A549 (cell line): ENCODE measurements around the gene TBXT. TPM values are rescaled to one million over a fixed set of nuclear protein-coding genes. Genes with fewer than 3 reads are reported as not detected.

Experiments
- ATAC-seq, 2 experiments: fragments of 200-7000 bp in 1 of 2; fragments of >200 bp in 1 of 2; cut with Nextera tagmentation in 1 of 2; cut with Tn5 transposase in 1 of 2; 3 replicates each; pipeline versions ENCODE4 v1.8.0 to v1.9.1; 2018 to 2020; ENCODE audit warnings: mild to moderate bottlenecking in 1 of 2, moderate library complexity in 1 of 2
- CTCF ChIA-PET: fragments of 300-600 bp; sonication (Branson Sonifier 250); formaldehyde crosslinking; extraction: SDS; loops from one replicate; lab custom pipeline; 2021; ENCODE audit warnings: antibody characterized with exemption, inconsistent platforms; lab: Yijun Ruan, JAX
- POLR2A ChIA-PET: fragments of 350-600 bp; formaldehyde crosslinking; extraction: SDS; loops from one replicate; lab custom pipeline; 2021; ENCODE audit warnings: antibody characterized with exemption, inconsistent platforms; lab: Yijun Ruan, JAX
- DNase-seq, 2 experiments: peaks; one replicate each; pipeline versions ENCODE4 v3.0.0 to v3.0.0-alpha.2; 2011 to 2016; ENCODE audit warnings: low read depth in 1 of 2, low spot score in 1 of 2
- FAIRE-seq: peaks from 2 replicates; lab custom pipeline; 2011; peaks lifted over from hg19 to GRCh38; lab: Jason Lieb, UNC
- H3K27ac ChIP-seq, 2 experiments: fragments of >200 bp; sonication (Bioruptor Twin); formaldehyde crosslinking; 3 replicates each; pipeline ENCODE4 v1.5.1; 2016 to 2017
- H3K4me1 ChIP-seq: fragments of >200 bp; sonication (Bioruptor Twin); formaldehyde crosslinking; 3 replicates; pipeline ENCODE4 v1.6.1; 2016
- H3K4me2 ChIP-seq: fragments of >200 bp; sonication (Bioruptor Twin); formaldehyde crosslinking; 3 replicates; pipeline ENCODE4 v1.6.1; 2016
- H3K4me3 ChIP-seq: fragments of >200 bp; sonication (Bioruptor Twin); formaldehyde crosslinking; 3 replicates; pipeline ENCODE4 v1.5.1; 2016
- H3K9me3 ChIP-seq: fragments of >200 bp; sonication (Bioruptor Twin); formaldehyde crosslinking; 3 replicates; pipeline ENCODE4 v1.6.1; 2016
- BHLHE40 ChIP-seq: IDR thresholded peaks from 2 replicates; pipeline ENCODE4 v1.6.1; 2012; ENCODE audit warnings: low read depth, low read length, inconsistent platforms
- CBX8 ChIP-seq: fragments of 200-600 bp; sonication (generic); IDR thresholded peaks from 2 replicates; pipeline ENCODE4 v1.6.1; 2016
- CHD2 ChIP-seq: fragments of 150-350 bp; IDR thresholded peaks from 2 replicates; pipeline ENCODE4 v1.6.1; 2014; ENCODE audit warnings: low read length; ENCODE audit not compliant: partially characterized antibody
- CTCF ChIP-seq: fragments of >200 bp; sonication (Bioruptor Twin); formaldehyde crosslinking; IDR thresholded peaks from 3 replicates; pipeline ENCODE4 v1.5.1; 2016
- EHMT2 ChIP-seq: fragments of 200-600 bp; sonication (generic); IDR thresholded peaks from 2 replicates; pipeline ENCODE4 v1.6.1; 2016; ENCODE audit warnings: antibody characterized with exemption, low read depth, mild to moderate bottlenecking, moderate library complexity
- ESRRA ChIP-seq: fragments of 150-350 bp; IDR thresholded peaks from 2 replicates; pipeline ENCODE4 v1.6.1; 2014; ENCODE audit warnings: mild to moderate bottlenecking, low read length, borderline replicate concordance
- FOSL2 ChIP-seq, 2 experiments: fragments of 450-650 bp in 1 of 2; fragments of >200 bp in 1 of 2; sonication (Bioruptor Twin) in 1 of 2; formaldehyde crosslinking; IDR thresholded peaks; 2 replicates each; pipeline versions ENCODE4 v1.5.0 to v1.6.1; 2016 to 2020; ENCODE audit warnings: mild to moderate bottlenecking in 1 of 2, moderate library complexity in 1 of 2
- HEYL ChIP-seq: fragments of 250-450 bp; sonication (Bioruptor Pico); IDR thresholded peaks from 2 replicates; pipeline ENCODE4 v1.8.0; 2021; ENCODE audit warnings: mild to moderate bottlenecking, moderate library complexity
- HOXB5 ChIP-seq: fragments of 250-450 bp; sonication (Bioruptor Pico); IDR thresholded peaks from 2 replicates; pipeline ENCODE4 v1.5.0; 2020; ENCODE audit warnings: mild to moderate bottlenecking, moderate library complexity
- JUN ChIP-seq, 2 experiments: fragments of >200 bp; sonication (Bioruptor Twin); formaldehyde crosslinking; IDR thresholded peaks; 2 replicates in 1 of 2; 3 replicates in 1 of 2; pipeline ENCODE4 v1.6.1; 2016 to 2017
- KDM5A ChIP-seq: fragments of 200-600 bp; sonication (generic); IDR thresholded peaks from 2 replicates; pipeline ENCODE4 v1.6.1; 2016; ENCODE audit warnings: antibody characterized with exemption, mild to moderate bottlenecking
- MAFK ChIP-seq: fragments of 450-650 bp; IDR thresholded peaks from 2 replicates; pipeline ENCODE4 v1.6.1; 2014; ENCODE audit not compliant: partially characterized antibody
- MYC ChIP-seq: IDR thresholded peaks from 2 replicates; pipeline ENCODE4 v1.6.1; 2012; ENCODE audit warnings: mild to moderate bottlenecking, inconsistent platforms, low read length, improper control_type of control experiment, borderline replicate concordance
- NPAS2 ChIP-seq: fragments of 250-450 bp; sonication (Bioruptor Pico); IDR thresholded peaks from 2 replicates; pipeline ENCODE4 v1.8.0; 2022; ENCODE audit warnings: mild to moderate bottlenecking, moderate library complexity, borderline replicate concordance
- NR3C1 ChIP-seq: fragments of >200 bp; sonication (Bioruptor Twin); formaldehyde crosslinking; IDR thresholded peaks from 3 replicates; pipeline ENCODE4 v1.6.1; 2017
- PBX3 ChIP-seq: IDR thresholded peaks from 2 replicates; pipeline ENCODE4 v1.6.1; 2012
- RCOR1 ChIP-seq: fragments of 150-350 bp; IDR thresholded peaks from 2 replicates; pipeline ENCODE4 v1.6.1; 2014; ENCODE audit warnings: antibody characterized with exemption, low read length, low read depth
- RNF2 ChIP-seq: fragments of 200-600 bp; sonication (generic); IDR thresholded peaks from 2 replicates; pipeline ENCODE4 v1.6.1; 2016; ENCODE audit warnings: low read depth, mild to moderate bottlenecking, antibody characterized with exemption, moderate library complexity, borderline replicate concordance
- SMC3 ChIP-seq: fragments of >200 bp; sonication (Bioruptor Twin); formaldehyde crosslinking; IDR thresholded peaks from 3 replicates; pipeline ENCODE4 v1.6.1; 2018; ENCODE audit warnings: inconsistent platforms
- SREBF2 ChIP-seq: fragments of 450-650 bp; IDR thresholded peaks from 2 replicates; pipeline ENCODE4 v1.6.1; 2014; ENCODE audit warnings: mild to moderate bottlenecking, moderate library complexity
- TP53 ChIP-seq: fragments of 250-450 bp; sonication (Bioruptor Pico); IDR thresholded peaks from 2 replicates; pipeline ENCODE4 v1.5.0; 2021; ENCODE audit warnings: mild to moderate bottlenecking, moderate library complexity
- ZFP36 ChIP-seq: fragments of 450-650 bp; IDR thresholded peaks from 2 replicates; pipeline ENCODE4 v1.6.1; 2014; ENCODE audit warnings: borderline replicate concordance; ENCODE audit not compliant: partially characterized antibody
- ZNF302 ChIP-seq: fragments of 250-450 bp; sonication (Bioruptor Pico); IDR thresholded peaks from 2 replicates; pipeline ENCODE4 v1.9.0; 2021; ENCODE audit warnings: inconsistent platforms, mild to moderate bottlenecking, moderate library complexity
- WGBS: methylation state at CpG from one replicate; pipeline ENCODE4 v1.1.6; 2017; ENCODE audit errors: missing lambda C conversion rate; 5-methylcytosine and 5-hydroxymethylcytosine counted together
- polyA plus RNA-seq, 4 experiments: library from polyadenylated mRNA; depleted of rRNA in 3 of 4; stranded (reverse); fragments of >200 nt; fragmentation: RNase III in 1 of 4; extraction: RNeasy Plus Mini Kit Qiagen cat#74134 plus additional on column Dnase treatment in 1 of 4; gene quantifications; 2 replicates in 3 of 4; 3 replicates in 1 of 4; pipeline ENCODE4 v1.2.3, GENCODE V29; 2011 to 2017

Gene TBXT
- polyA plus RNA-seq, 2 of the 4 experiments (the other 2 are of a cell fraction), result not detected

- TF ChIP-seq CTCF (no peak), FOSL2 (IDR thresholded peaks at IDR 0.05) (no peak), FOSL2 (CRISPR knock-in tag; IDR thresholded peaks at IDR 0.05) (no peak), CHD2 (no peak), JUN (IDR thresholded peaks at IDR 0.05) (no peak), BHLHE40 (no peak), RNF2 (no peak), MYC (no peak)
- TF ChIP-seq, all 56 proteins: peak for 0
- WGBS, result 48% methylated on average over 5 of the region's 5 CpGs
- ATAC-seq (no peak), DNase-seq (no peak), FAIRE-seq (no peak)
- Histone ChIP-seq H3K4me3 (no peak overlapping the region), H3K4me1 (no peaks in the 10 kb centered on the region), H3K27ac (no peak overlapping the region), H3K4me2 (no peak overlapping the region), H3K9me3 (no peaks in the 10 kb centered on the region)
- POLR2A ChIA-PET, result no interaction called here
- CTCF ChIA-PET, result interaction anchor here (0.8 kb wide), 1 partner anchor 121 kb away, joined by 3 read pairs; no protein-coding TSS in a partner anchor
Measured at GRCh38 chr6:166192557-166192956, 24.9 kb upstream of the TBXT start.

DNA sequence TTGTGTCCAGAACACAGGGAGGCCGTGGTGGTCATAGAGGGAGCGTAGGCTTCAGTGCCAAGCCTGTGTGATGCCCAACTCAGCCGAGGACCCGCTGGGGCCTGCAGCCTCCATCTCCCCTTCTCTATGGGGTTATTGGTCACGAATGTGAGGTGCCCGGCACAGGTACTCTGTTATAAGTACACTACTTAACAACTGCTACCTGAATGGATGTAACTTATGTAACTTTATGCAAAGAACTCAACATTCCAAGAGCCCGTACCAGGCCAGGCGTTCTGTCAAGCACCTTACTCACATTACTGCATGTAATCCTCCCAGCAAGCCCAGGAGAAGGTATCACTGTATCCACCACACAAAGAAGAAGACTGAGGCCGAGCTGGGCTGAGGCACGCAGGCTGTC, 24.5 kb upstream of the TBXT start:
- 87% methylated on average over 6 of the region's 10 CpGs for WGBS
- POLR2A ChIA-PET, result no interaction called here

GRCh38 chr6:166179704-166180103, 12.1 kb upstream of the TBXT start:
- TF ChIP-seq PBX3, result no peak
- TF ChIP-seq MAFK, result no peak
- TF ChIP-seq ESRRA, result no peak
- TF ChIP-seq TP53 (CRISPR knock-in tag), result no peak
- no peak for TF ChIP-seq NPAS2
- TF ChIP-seq RNF2, result no peak
- no peak for TF ChIP-seq SMC3
- TF ChIP-seq NR3C1, result no peak
- no peak for TF ChIP-seq HOXB5 (CRISPR knock-in tag)
- TF ChIP-seq, all 56 proteins: peak for 0
- ChIA-PET CTCF (no interaction called here), POLR2A (no interaction called here)
- Histone ChIP-seq H3K4me3 (no peak overlapping the region), H3K4me1 (no peaks in the 10 kb centered on the region), H3K4me2 (no peak overlapping the region), H3K27ac (no peak overlapping the region), H3K9me3 (no peaks in the 10 kb centered on the region)
- DNase-seq, result no peak
- no peak for ATAC-seq
- FAIRE-seq, result no peak
- 25% methylated on average over 6 of the region's 6 CpGs for WGBS

More for the DNA sequence above, 24.5 kb upstream of the TBXT start:
- CTCF ChIA-PET, result no interaction called here
- TF ChIP-seq KDM5A, result no peak
- no peak for TF ChIP-seq PBX3
- TF ChIP-seq ESRRA, result no peak
- no peak for TF ChIP-seq EHMT2
- TF ChIP-seq ZNF302 (CRISPR knock-in tag), result no peak
- TF ChIP-seq HEYL (CRISPR knock-in tag), result no peak
- no peak for TF ChIP-seq RCOR1
- no peak for TF ChIP-seq SREBF2
- no peak for TF ChIP-seq ZFP36
- TF ChIP-seq NPAS2, result no peak
- no peak for TF ChIP-seq MAFK
- no peak for TF ChIP-seq CBX8
- TF ChIP-seq NR3C1, result no peak
- no peaks in the 10 kb centered on the region for H3K4me1 ChIP-seq
- H3K4me3 ChIP-seq, result no peak overlapping the region
- H3K4me2 ChIP-seq, result no peak overlapping the region
- ATAC-seq (no peak), FAIRE-seq (no peak), DNase-seq (no peak)
- no peak overlapping the region for H3K27ac ChIP-seq
- no peaks in the 10 kb centered on the region for H3K9me3 ChIP-seq
